GM23248 (cell line): Measurements from ENCODE around the gene HDAC3.

Experiments used
- EZH2 ChIP-seq: fragments of 200-600 bp; sonication (generic); IDR thresholded peaks from 2 replicates; pipeline ENCODE4 v1.6.1; 2018; ENCODE audit warnings: antibody characterized with exemption, mild to moderate bottlenecking; ENCODE audit not compliant: insufficient read depth, poor library complexity, severe bottlenecking
- EZH2phosphoT487 ChIP-seq: fragments of 200-600 bp; sonication (generic); IDR thresholded peaks from 2 replicates; pipeline ENCODE4 v1.6.1; 2018; ENCODE audit warnings: antibody characterized with exemption, moderate library complexity, mild to moderate bottlenecking, low read depth; ENCODE audit not compliant: insufficient read depth

DNA sequence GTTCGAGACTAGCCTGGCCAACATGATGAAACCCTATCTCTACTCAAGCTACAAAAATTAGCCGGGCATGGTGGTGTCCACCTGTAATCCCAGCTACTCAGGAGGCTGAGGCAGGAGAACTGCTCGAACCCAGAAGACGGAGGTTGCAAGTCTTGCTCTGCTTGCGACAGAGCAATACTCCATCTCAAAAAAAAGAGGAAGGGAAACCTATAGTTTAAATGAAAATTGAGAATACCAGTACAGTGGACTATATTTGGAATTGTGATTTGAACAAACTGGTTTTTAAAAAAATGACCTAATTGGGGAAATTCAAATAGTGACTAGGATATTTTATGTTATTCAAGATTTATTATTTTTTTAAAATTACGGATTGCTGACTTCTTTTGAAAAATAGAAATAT lies 51.1 kb downstream of the HDAC3 start:
- no peak for TF ChIP-seq EZH2
- no peak for TF ChIP-seq EZH2phosphoT487
